K562 (cell line): Measurements from ENCODE around the gene ZNF219. TPM values are rescaled to one million over a fixed set of nuclear protein-coding genes. Genes with fewer than 3 reads are reported as not detected.
A peak's percentile ranks its signal among the peaks of the same experiment; 100 is the strongest.

Experiments
- ATAC-seq: fragments of 200-7000 bp; cut with Tn5 transposase; 3 replicates; pipeline ENCODE4 v1.9.1; 2020; ENCODE audit warnings: moderate library complexity
- BruUV-seq: library from RNA; stranded (reverse); fragments of 400-500 nt; replicated peaks from 2 replicates; lab custom pipeline; 2021; lab: Mats Ljungman, UMichigan
- CTCF ChIA-PET: fragments of 300-600 bp; formaldehyde crosslinking; extraction: SDS; loops from one replicate; lab custom pipeline; 2021; ENCODE audit warnings: low intra/inter-chr PET ratio; lab: Yijun Ruan, JAX
- POLR2A ChIA-PET: fragments of 300-600, 350-650 bp; sonication (Branson Sonifier 250); formaldehyde crosslinking; extraction: SDS; loops from one replicate; lab custom pipeline; 2021; ENCODE audit warnings: antibody characterized with exemption, inconsistent platforms; lab: Yijun Ruan, JAX
- DNase-seq, 4 experiments: peaks; one replicate each; pipeline versions ENCODE4 v3.0.0 to v3.0.0-alpha.2; 2011 to 2018; ENCODE audit warnings: low spot score in 3 of 4, mixed read lengths in 3 of 4; ENCODE audit errors: extremely low read depth in 1 of 4
- FAIRE-seq: peaks from 2 replicates; lab custom pipeline; 2011; peaks lifted over from hg19 to GRCh38; lab: Jason Lieb, UNC
- H2AFZ ChIP-seq: 2 replicates; pipeline ENCODE4 v1.6.0; 2011; ENCODE audit warnings: low read depth, low read length, control low read depth, inconsistent platforms
- H3K27ac ChIP-seq: fragments of 200-600 bp; 3 replicates; pipeline ENCODE4 v1.8.0; 2011; ENCODE audit warnings: low read depth, mild to moderate bottlenecking, control low read depth, inconsistent platforms, low read length, moderate library complexity, mixed read lengths; ENCODE audit errors: extremely low read depth
- H3K27me3 ChIP-seq, 2 experiments: fragments of 300-600 bp in 1 of 2; 2 replicates in 1 of 2; 3 replicates in 1 of 2; pipeline versions ENCODE4 v1.6.0 to v1.8.0; 2011; ENCODE audit warnings: inconsistent platforms in 2 of 2, low read length in 2 of 2, mild to moderate bottlenecking in 1 of 2, mixed read lengths in 1 of 2, moderate library complexity in 1 of 2; ENCODE audit not compliant: control insufficient read depth in 2 of 2, insufficient read depth in 2 of 2
- H3K36me3 ChIP-seq: fragments of 300-600 bp; 3 replicates; pipeline ENCODE4 v1.8.0; 2011; ENCODE audit warnings: mild to moderate bottlenecking, low read length, inconsistent platforms; ENCODE audit not compliant: control insufficient read depth, insufficient read depth
- H3K4me1 ChIP-seq, 2 experiments: fragments of 200-600 bp in 1 of 2; replicated peaks in 1 of 2; 2 replicates in 1 of 2; 3 replicates in 1 of 2; pipeline versions ENCODE4 v1.5.1 to v1.8.0; 2011; ENCODE audit warnings: inconsistent platforms in 2 of 2, low read length in 2 of 2, mild to moderate bottlenecking in 1 of 2, mixed read lengths in 1 of 2, moderate library complexity in 1 of 2; ENCODE audit not compliant: control insufficient read depth in 2 of 2, insufficient read depth in 2 of 2
- H3K4me2 ChIP-seq: 2 replicates; pipeline ENCODE4 v1.6.1; 2011; ENCODE audit warnings: low read length, control low read depth, inconsistent platforms, mixed read lengths; ENCODE audit not compliant: insufficient read depth
- H3K4me3 ChIP-seq: fragments of 200-600 bp; sonication (generic), shearing (Covaris generic); 2 replicates; pipeline ENCODE4 v1.5.1; 2016; ENCODE audit warnings: control low read depth, inconsistent platforms
- H3K79me2 ChIP-seq: fragments of 200-600 bp; 3 replicates; pipeline ENCODE4 v1.8.0; 2011; ENCODE audit warnings: low read length, inconsistent platforms; ENCODE audit not compliant: control insufficient read depth, insufficient read depth
- H3K9ac ChIP-seq, 2 experiments: 2 replicates each; pipeline versions ENCODE4 v1.6.0 to v1.6.1; 2011; ENCODE audit warnings: low read depth in 2 of 2, low read length in 2 of 2, control low read depth in 1 of 2, inconsistent platforms in 1 of 2, mild to moderate bottlenecking in 1 of 2, mixed read lengths in 1 of 2; ENCODE audit not compliant: insufficient read depth in 1 of 2
- H3K9me1 ChIP-seq: one replicate; pipeline ENCODE4 v1.6.0; 2011; ENCODE audit warnings: inconsistent platforms, mild to moderate bottlenecking, low read length, moderate library complexity; ENCODE audit not compliant: control insufficient read depth, insufficient read depth
- H3K9me3 ChIP-seq: replicated peaks from 2 replicates; pipeline ENCODE4 v1.5.1; 2011; ENCODE audit warnings: low read depth, low read length, inconsistent platforms; ENCODE audit not compliant: control insufficient read depth, insufficient read depth
- H4K20me1 ChIP-seq: replicated peaks from 2 replicates; pipeline ENCODE4 v1.6.1; 2011; ENCODE audit warnings: low read length, inconsistent platforms, mixed read lengths; ENCODE audit not compliant: control insufficient read depth, insufficient read depth
- POLR2G ChIP-seq: fragments of 200-400 bp; formaldehyde crosslinking; IDR thresholded peaks from 2 replicates; pipeline ENCODE4 v1.6.1; 2017; ENCODE audit warnings: low read depth, mild to moderate bottlenecking, antibody characterized with exemption, low read length, moderate library complexity
- RAD21 ChIP-seq, 2 experiments: fragments of 250-450 bp in 1 of 2; fragments of 450-650 bp in 1 of 2; sonication (Bioruptor Pico) in 1 of 2; formaldehyde crosslinking in 1 of 2; IDR thresholded peaks in 1 of 2; conservative IDR thresholded peaks in 1 of 2; 2 replicates each; pipeline versions ENCODE4 v1.4.0 to v1.8.0; 2020 to 2022; ENCODE audit warnings: mild to moderate bottlenecking in 2 of 2, moderate library complexity in 1 of 2
- WGBS: fragments of 100-300 bp; shearing (Covaris generic); methylation state at CpG from one replicate; pipeline ENCODE4 v1.1.6; 2016; ENCODE audit warnings: low coverage, mixed read lengths; ENCODE audit not compliant: insufficient coverage; ENCODE audit errors: missing lambda C conversion rate; 5-methylcytosine and 5-hydroxymethylcytosine counted together
- in situ Hi-C: fragments of 300-500 bp; cut with MboI; formaldehyde crosslinking; loops from 4 replicates; pipeline ENCODE4 v1.15.0; 2018; ENCODE audit warnings: inconsistent platforms, mixed read lengths
- intact Hi-C: fragments of 100-400 bp; cut with micrococcal nuclease; formaldehyde crosslinking; loops from 2 replicates; pipeline ENCODE4 v1.14.2; 2022
- polyA plus RNA-seq, 8 experiments: library from polyadenylated mRNA; depleted of rRNA in 4 of 8; stranded (reverse) in 5 of 8; unstranded in 3 of 8; fragments of >200 nt; fragmentation: Nextera tagmentation in 2 of 8; fragmentation: Illumina TruSeq in 1 of 8; extraction: Ambion mirVana in 2 of 8; extraction: Trizol in 1 of 8; gene quantifications; 2 replicates each; pipeline versions ENCODE4 v1.2.1 to v1.2.3, GENCODE V29; 2011 to 2014; ENCODE audit warnings: inconsistent platforms in 1 of 8, missing spikeins in 1 of 8
- small RNA-seq: library from RNA; depleted of rRNA; stranded (forward); fragments of <200 nt; gene quantifications from one replicate; pipeline ENCODE3, GENCODE V24; 2014
- total RNA-seq, 7 experiments: library from RNA; depleted of rRNA in 6 of 7; stranded (reverse); fragments of >200 nt in 6 of 7; fragmentation: Illumina TruSeq in 2 of 7; extraction: Trizol in 2 of 7; gene quantifications; 2 replicates each; pipeline versions ENCODE4 v1.2.1 to v1.2.3, GENCODE V29; 2011 to 2021; ENCODE audit warnings: low replicate concordance in 1 of 7

The ZNF219 gene
- total and polyA plus RNA-seq, 9 of the 15 experiments (the other 6 are each of a cell fraction or from before 2014, with no cell fraction given), result 0.29 to 10.6 (median 2.8) TPM

DNA sequence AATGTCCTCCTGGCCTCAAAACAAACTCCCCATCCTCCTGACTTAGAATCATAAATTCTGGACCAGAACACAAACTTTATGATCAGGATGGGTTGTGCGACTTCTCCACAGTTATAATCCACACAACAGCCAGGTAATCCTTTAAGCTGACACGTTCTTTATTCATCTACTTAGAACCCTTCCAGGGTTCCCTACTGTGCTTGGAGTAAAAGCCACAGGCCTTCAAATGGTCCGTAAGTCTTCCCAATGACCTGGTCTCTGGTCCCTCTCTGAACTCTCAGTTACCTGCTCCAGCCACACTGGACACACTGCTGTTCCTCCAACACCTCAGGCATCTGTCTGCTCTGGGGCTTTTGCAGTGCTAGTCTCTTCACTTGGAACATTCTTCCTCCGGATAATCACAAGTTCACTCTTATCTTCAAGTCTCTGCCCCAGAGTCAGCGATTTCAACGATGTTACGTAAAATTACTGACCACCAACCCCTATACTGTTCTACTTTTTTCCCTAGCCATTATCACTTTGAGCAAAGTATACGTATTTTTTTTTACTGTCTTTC, 58.0 kb downstream of the ZNF219 start:
- ATAC-seq (no peak), DNase-seq (no peak), FAIRE-seq (no peak)
- Histone ChIP-seq H3K4me2 (no peak overlapping the region), H3K27ac (no peak overlapping the region), H3K9me3 (no peaks in the 10 kb centered on the region), H3K4me3 (no peak overlapping the region), H2AFZ (no peak overlapping the region), H3K9me1 (no peaks in the 10 kb centered on the region), H3K27me3 (no peaks in the 10 kb centered on the region), H3K4me1 (peaks cover 5 to 25% of the 10 kb centered on the region in 2 experiments; a peak in 4 of 5 replicates), H3K79me2 (no peaks in the 10 kb centered on the region), H4K20me1 (no peaks in the 10 kb centered on the region), H3K36me3 (no peaks in the 10 kb centered on the region), H3K9ac (no peak overlapping the region)
- WGBS, result 36% methylated on average over 7 of the region's 8 CpGs
- in situ Hi-C loops (no loop called here), intact Hi-C loops (loop anchor here (1.0 to 5.0 kb wide), 2 partner anchors 26 to 183 kb away; no protein-coding TSS in a partner anchor)
- 0 out of 4 replicates have a peak, but pooled peaks of 1 of the 2 experiments have one; percentile 2 for TF ChIP-seq RAD21 (CRISPR knock-in tag; conservative IDR thresholded peaks at IDR 0.05 in 1 of 2, IDR thresholded peaks at IDR 0.05 in 1 of 2)
- no peak for TF ChIP-seq POLR2G
- BruUV-seq, result no TSS peak
- POLR2A ChIA-PET, result interaction anchor here (1.1 to 2.6 kb wide), 2 partner anchors 22 to 25 kb away, joined by 4 to 15 read pairs; no protein-coding TSS in a partner anchor
- CTCF ChIA-PET, result interaction anchor here (0.6 to 2.8 kb wide), 4 partner anchors 22 to 431 kb away, joined by 3 to 33 read pairs (median 8); no protein-coding TSS in a partner anchor

Small RNA genes within 50 kb of the gene (small RNA-seq; reads per million reads assigned to genes)
- not detected for gene RNU6-252P

Other genes starting within 250 kb of the ZNF219 start
Only the 7 nearest of the 14 such genes appear.
- 0.18 and 0.24 TPM in 2 replicates for gene TPPP2, start 68.4 kb downstream of the ZNF219 start, total RNA-seq (2014; rRNA removed)
- gene TPPP2, start 68.4 kb downstream of the ZNF219 start, total RNA-seq (2014; rRNA removed; fragmentation: Illumina TruSeq; extraction: Trizol), result not detected in 2 replicates
- not detected in 2 replicates for gene TPPP2, start 68.4 kb downstream of the ZNF219 start, total RNA-seq (2015; rRNA removed; fragmentation: Illumina TruSeq; extraction: Trizol)
- not detected in 2 replicates for gene TPPP2, start 68.4 kb downstream of the ZNF219 start, total RNA-seq (2021)
- not detected in 2 replicates for gene TPPP2, start 68.4 kb downstream of the ZNF219 start, polyA plus RNA-seq (2011; rRNA removed)
- gene TPPP2, start 68.4 kb downstream of the ZNF219 start, polyA plus RNA-seq (2014; fragmentation: Illumina TruSeq; extraction: Trizol), result not detected in 2 replicates
- gene TPPP2, start 68.4 kb downstream of the ZNF219 start, polyA plus RNA-seq (2014; fragmentation: Nextera tagmentation; extraction: Ambion mirVana), result not detected
- not detected in 2 replicates for gene TPPP2, start 68.4 kb downstream of the ZNF219 start, polyA plus RNA-seq (2014; rRNA removed)
- gene RNASE13, start 63.8 kb downstream of the ZNF219 start, total RNA-seq (2014; rRNA removed), result not detected in 2 replicates
- not detected in 2 replicates for gene RNASE13, start 63.8 kb downstream of the ZNF219 start, total RNA-seq (2014; rRNA removed; fragmentation: Illumina TruSeq; extraction: Trizol)
- not detected in 2 replicates for gene RNASE13, start 63.8 kb downstream of the ZNF219 start, total RNA-seq (2015; rRNA removed; fragmentation: Illumina TruSeq; extraction: Trizol)
- not detected in 2 replicates for gene RNASE13, start 63.8 kb downstream of the ZNF219 start, total RNA-seq (2021)
- gene RNASE13, start 63.8 kb downstream of the ZNF219 start, polyA plus RNA-seq (2011; rRNA removed), result not detected in 2 replicates
- gene RNASE13, start 63.8 kb downstream of the ZNF219 start, polyA plus RNA-seq (2014; fragmentation: Illumina TruSeq; extraction: Trizol), result not detected in 2 replicates
- gene RNASE13, start 63.8 kb downstream of the ZNF219 start, polyA plus RNA-seq (2014; fragmentation: Nextera tagmentation; extraction: Ambion mirVana), result not detected
- gene RNASE13, start 63.8 kb downstream of the ZNF219 start, polyA plus RNA-seq (2014; rRNA removed), result not detected in 2 replicates
- gene RNASE7, start 56.3 kb downstream of the ZNF219 start, total RNA-seq (2014; rRNA removed), result not detected in 2 replicates
- not detected in 2 replicates for gene RNASE7, start 56.3 kb downstream of the ZNF219 start, total RNA-seq (2014; rRNA removed; fragmentation: Illumina TruSeq; extraction: Trizol)
- not detected in 2 replicates for gene RNASE7, start 56.3 kb downstream of the ZNF219 start, total RNA-seq (2015; rRNA removed; fragmentation: Illumina TruSeq; extraction: Trizol)
- not detected in 2 replicates for gene RNASE7, start 56.3 kb downstream of the ZNF219 start, total RNA-seq (2021)
- not detected in 2 replicates for gene RNASE7, start 56.3 kb downstream of the ZNF219 start, polyA plus RNA-seq (2011; rRNA removed)
- not detected in 2 replicates for gene RNASE7, start 56.3 kb downstream of the ZNF219 start, polyA plus RNA-seq (2014; fragmentation: Illumina TruSeq; extraction: Trizol)
- not detected for gene RNASE7, start 56.3 kb downstream of the ZNF219 start, polyA plus RNA-seq (2014; fragmentation: Nextera tagmentation; extraction: Ambion mirVana)
- not detected in 2 replicates for gene RNASE7, start 56.3 kb downstream of the ZNF219 start, polyA plus RNA-seq (2014; rRNA removed)
- not detected in 2 replicates for gene RNASE8, start 40.8 kb downstream of the ZNF219 start, total RNA-seq (2014; rRNA removed)
- not detected in 2 replicates for gene RNASE8, start 40.8 kb downstream of the ZNF219 start, total RNA-seq (2014; rRNA removed; fragmentation: Illumina TruSeq; extraction: Trizol)
- not detected in 2 replicates for gene RNASE8, start 40.8 kb downstream of the ZNF219 start, total RNA-seq (2015; rRNA removed; fragmentation: Illumina TruSeq; extraction: Trizol)
- gene RNASE8, start 40.8 kb downstream of the ZNF219 start, total RNA-seq (2021), result not detected in 2 replicates
- gene RNASE8, start 40.8 kb downstream of the ZNF219 start, polyA plus RNA-seq (2011; rRNA removed), result not detected in 2 replicates
- not detected in 2 replicates for gene RNASE8, start 40.8 kb downstream of the ZNF219 start, polyA plus RNA-seq (2014; fragmentation: Illumina TruSeq; extraction: Trizol)
- not detected for gene RNASE8, start 40.8 kb downstream of the ZNF219 start, polyA plus RNA-seq (2014; fragmentation: Nextera tagmentation; extraction: Ambion mirVana)
- gene RNASE8, start 40.8 kb downstream of the ZNF219 start, polyA plus RNA-seq (2014; rRNA removed), result not detected in 2 replicates
- 3.9 and 4.0 TPM in 2 replicates for gene ARHGEF40, start 28.4 kb downstream of the ZNF219 start, total RNA-seq (2014; rRNA removed)
- gene ARHGEF40, start 28.4 kb downstream of the ZNF219 start, total RNA-seq (2014; rRNA removed; fragmentation: Illumina TruSeq; extraction: Trizol), result 2.3 and 2.9 TPM in 2 replicates
- 3.3 and 3.7 TPM in 2 replicates for gene ARHGEF40, start 28.4 kb downstream of the ZNF219 start, total RNA-seq (2015; rRNA removed; fragmentation: Illumina TruSeq; extraction: Trizol)
- 4.6 and 6.3 TPM in 2 replicates for gene ARHGEF40, start 28.4 kb downstream of the ZNF219 start, total RNA-seq (2021)
- 3.8 and 4.0 TPM in 2 replicates for gene ARHGEF40, start 28.4 kb downstream of the ZNF219 start, polyA plus RNA-seq (2011; rRNA removed)
- 4.6 and 5.0 TPM in 2 replicates for gene ARHGEF40, start 28.4 kb downstream of the ZNF219 start, polyA plus RNA-seq (2014; fragmentation: Illumina TruSeq; extraction: Trizol)
- under 1 TPM; 0.42 to 0.55 TPM for gene ARHGEF40, start 28.4 kb downstream of the ZNF219 start, polyA plus RNA-seq (2014; fragmentation: Nextera tagmentation; extraction: Ambion mirVana)
- 4.6 and 4.7 TPM in 2 replicates for gene ARHGEF40, start 28.4 kb downstream of the ZNF219 start, polyA plus RNA-seq (2014; rRNA removed)
- gene TMEM253, start 2.4 kb upstream of the ZNF219 start, total RNA-seq (2014; rRNA removed), result 0.24 and 0.27 TPM in 2 replicates
- 0.11 and 0.13 TPM in 2 replicates for gene TMEM253, start 2.4 kb upstream of the ZNF219 start, total RNA-seq (2014; rRNA removed; fragmentation: Illumina TruSeq; extraction: Trizol)
- gene TMEM253, start 2.4 kb upstream of the ZNF219 start, total RNA-seq (2015; rRNA removed; fragmentation: Illumina TruSeq; extraction: Trizol), result not detected in 2 replicates
- 0.18 and 0.20 TPM in 2 replicates for gene TMEM253, start 2.4 kb upstream of the ZNF219 start, total RNA-seq (2021)
- gene TMEM253, start 2.4 kb upstream of the ZNF219 start, polyA plus RNA-seq (2011; rRNA removed), result 0.07 TPM in 1 of 2 replicates, not detected in the other
- gene TMEM253, start 2.4 kb upstream of the ZNF219 start, polyA plus RNA-seq (2014; fragmentation: Illumina TruSeq; extraction: Trizol), result 0.21 and 0.45 TPM in 2 replicates
- gene TMEM253, start 2.4 kb upstream of the ZNF219 start, polyA plus RNA-seq (2014; fragmentation: Nextera tagmentation; extraction: Ambion mirVana), result under 1 TPM; 0.25 to 0.61 TPM
- 0.23 TPM in 1 of 2 replicates, not detected in the other for gene TMEM253, start 2.4 kb upstream of the ZNF219 start, polyA plus RNA-seq (2014; rRNA removed)
- gene OR5AU1, start 57.4 kb upstream of the ZNF219 start, total RNA-seq (2014; rRNA removed), result not detected in 2 replicates
- not detected in 2 replicates for gene OR5AU1, start 57.4 kb upstream of the ZNF219 start, total RNA-seq (2014; rRNA removed; fragmentation: Illumina TruSeq; extraction: Trizol)
- gene OR5AU1, start 57.4 kb upstream of the ZNF219 start, total RNA-seq (2015; rRNA removed; fragmentation: Illumina TruSeq; extraction: Trizol), result not detected in 2 replicates
- gene OR5AU1, start 57.4 kb upstream of the ZNF219 start, total RNA-seq (2021), result not detected in 2 replicates
- gene OR5AU1, start 57.4 kb upstream of the ZNF219 start, polyA plus RNA-seq (2011; rRNA removed), result not detected in 2 replicates
- gene OR5AU1, start 57.4 kb upstream of the ZNF219 start, polyA plus RNA-seq (2014; fragmentation: Illumina TruSeq; extraction: Trizol), result not detected in 2 replicates
- not detected for gene OR5AU1, start 57.4 kb upstream of the ZNF219 start, polyA plus RNA-seq (2014; fragmentation: Nextera tagmentation; extraction: Ambion mirVana)
- not detected in 2 replicates for gene OR5AU1, start 57.4 kb upstream of the ZNF219 start, polyA plus RNA-seq (2014; rRNA removed)